TTC549 (cell line): ENCODE measurements around the gene IGF2R.

Experiments
- FAIRE-seq: peaks from 2 replicates; lab custom pipeline; 2012; peaks lifted over from hg19 to GRCh38; lab: Jason Lieb, UNC

The IGF2R gene

DNA sequence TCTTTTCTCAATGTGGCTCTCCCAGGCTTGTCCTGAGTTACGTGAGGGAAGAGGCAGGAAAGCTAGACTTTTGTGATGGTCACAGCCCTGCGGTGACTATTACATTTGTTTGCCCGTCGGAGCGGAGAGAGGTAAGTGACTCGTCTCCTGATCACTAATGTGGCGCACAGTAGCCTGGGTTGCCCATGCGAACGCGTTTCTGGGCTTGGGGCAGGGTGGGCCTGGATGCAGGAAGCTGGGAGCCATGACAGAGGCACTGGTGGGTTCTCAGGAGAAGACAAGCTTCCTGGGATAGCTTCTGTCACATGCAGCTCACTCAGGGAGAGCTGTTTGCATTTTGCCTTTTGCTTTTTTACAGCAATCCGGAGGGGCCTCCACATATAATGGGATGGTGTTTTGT, 60.6 kb downstream of the IGF2R start:
- FAIRE-seq, result no peak

DNA sequence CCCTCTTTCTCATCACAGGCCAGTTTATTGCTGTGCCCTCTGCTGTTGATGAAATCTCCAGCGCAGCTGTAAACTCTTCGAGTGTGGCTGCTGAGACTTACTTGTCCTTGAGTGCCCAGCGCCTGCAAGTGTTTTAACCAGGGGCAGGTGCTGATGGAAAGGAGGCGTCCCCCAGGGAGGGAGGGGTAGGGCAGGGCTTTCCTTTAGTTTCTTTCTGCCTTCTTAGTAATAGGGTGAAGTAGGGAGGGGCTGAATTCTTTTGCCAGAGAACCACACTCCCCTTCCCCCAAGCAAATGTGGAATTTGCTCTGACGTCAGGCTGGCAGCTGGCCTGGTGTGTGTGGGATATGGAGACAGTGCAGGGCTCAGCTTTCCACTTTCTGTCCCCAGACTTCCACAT, 61.2 kb downstream of the IGF2R start:
- FAIRE-seq, result no peak

DNA sequence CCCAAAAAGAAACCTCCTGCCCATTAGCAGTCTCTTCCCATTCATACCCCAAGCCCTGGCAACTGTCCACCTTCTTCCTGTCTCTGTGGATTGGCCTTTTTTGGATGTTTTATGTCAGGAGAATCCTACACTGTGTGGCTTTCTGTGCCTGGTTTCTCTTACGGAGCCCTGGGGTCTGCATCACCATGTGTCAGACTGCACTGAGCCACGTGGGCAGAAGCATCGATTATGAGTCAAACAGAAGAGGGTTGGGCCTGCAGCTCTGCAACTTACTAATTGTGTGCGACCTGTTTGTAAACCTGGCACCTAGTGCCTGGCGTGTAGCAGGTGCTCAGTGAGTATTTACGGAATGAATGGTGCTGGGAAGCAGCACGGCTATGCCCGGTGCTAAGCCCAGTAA, 62.6 kb downstream of the IGF2R start:
- FAIRE-seq, result no peak

DNA sequence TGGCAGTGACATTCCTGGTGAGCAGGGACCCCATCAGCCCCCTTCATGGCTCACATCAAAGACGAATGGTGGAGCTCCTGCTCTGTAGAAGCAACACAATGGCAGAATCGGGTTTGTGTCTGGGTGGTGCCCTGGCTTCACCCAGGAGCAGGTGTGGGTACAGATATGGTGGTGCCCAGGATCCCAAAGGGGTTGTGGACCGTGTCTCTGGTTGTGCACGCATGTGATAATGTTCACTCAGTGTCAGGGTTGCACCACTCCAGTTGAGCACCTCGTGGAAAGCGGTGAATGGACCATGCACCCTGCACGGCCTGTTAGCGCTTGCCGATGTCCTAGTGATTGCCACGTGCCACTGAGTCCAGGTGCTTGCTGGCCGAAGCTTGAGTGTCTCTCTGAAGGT, 63.0 kb downstream of the IGF2R start:
- no peak for FAIRE-seq

DNA sequence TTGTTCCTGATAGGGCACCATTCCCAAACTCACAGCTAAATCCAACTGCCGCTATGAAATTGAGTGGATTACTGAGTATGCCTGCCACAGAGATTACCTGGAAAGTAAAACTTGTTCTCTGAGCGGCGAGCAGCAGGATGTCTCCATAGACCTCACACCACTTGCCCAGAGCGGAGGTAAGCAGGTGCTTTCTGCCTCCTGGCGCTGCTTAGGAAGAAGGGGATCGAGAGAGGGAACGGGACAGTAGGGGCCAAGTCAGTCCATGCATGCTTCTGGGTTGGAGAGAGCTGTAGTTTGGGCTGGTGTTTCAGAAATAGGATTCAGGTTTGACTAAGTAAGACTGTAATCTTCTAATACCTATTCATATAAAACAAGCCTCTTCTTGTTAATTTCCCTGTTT, 63.7 kb downstream of the IGF2R start:
- no peak for FAIRE-seq

DNA sequence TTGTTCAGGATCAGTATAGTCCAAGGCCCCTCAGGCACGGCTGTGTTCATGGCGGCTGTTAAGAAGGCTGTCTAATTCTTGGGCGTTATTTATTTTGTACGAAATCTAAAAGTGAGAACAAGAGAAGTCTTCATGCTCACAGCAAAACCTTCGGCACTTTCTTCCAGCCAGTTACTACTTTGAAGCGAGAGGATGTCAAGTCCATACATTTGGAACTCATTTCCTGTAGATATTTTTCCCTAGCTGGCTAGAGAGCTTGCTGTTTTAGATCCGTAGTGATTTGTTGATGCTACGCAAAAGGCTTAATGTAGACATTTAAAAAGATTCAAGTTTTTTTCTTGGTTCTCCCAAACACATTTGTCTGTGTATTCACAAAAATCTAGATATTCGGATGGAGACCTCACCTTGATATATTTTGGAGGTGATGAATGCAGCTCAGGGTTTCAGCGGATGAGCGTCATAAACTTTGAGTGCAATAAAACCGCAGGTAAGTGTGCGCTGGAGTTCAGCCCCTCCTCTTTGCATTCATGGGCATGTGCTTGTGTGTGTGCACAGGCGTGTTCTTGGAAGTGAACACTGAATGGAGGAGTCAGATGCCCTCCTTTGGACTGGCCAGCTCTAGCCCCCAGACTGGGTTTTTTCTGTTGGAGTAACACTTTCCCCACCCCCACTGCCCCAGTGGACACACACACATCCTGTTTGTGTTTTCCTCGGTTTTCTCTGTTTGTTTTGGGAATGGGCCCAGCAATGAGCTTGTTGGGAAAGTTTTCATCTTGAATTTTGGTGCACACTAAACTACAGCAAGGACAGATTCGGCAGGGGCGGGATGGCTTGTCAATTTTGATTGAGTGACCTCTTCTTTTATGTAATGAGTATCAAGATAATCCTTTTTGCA, 65.4 kb downstream of the IGF2R start:
- FAIRE-seq, result no peak

DNA sequence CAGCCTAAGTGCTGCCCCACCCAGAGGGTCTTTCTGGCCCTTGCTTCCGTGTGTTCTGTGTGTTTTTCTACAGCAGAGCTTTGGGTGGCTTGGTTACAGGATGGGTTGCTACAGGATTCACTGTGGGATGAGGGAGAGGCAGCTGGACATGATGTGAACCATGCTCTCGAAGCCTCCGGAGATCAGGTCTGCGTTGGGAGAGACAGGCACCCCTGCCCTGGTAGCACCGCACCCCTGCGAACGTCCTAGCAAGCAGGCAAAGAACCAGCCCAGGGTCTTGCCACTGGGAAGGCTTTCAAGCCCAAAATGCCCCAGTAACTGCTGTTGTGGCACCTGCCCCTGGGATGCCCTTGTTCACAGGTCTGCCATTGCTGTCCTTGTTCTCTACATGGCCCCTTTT, 66.4 kb downstream of the IGF2R start:
- FAIRE-seq, result no peak

DNA sequence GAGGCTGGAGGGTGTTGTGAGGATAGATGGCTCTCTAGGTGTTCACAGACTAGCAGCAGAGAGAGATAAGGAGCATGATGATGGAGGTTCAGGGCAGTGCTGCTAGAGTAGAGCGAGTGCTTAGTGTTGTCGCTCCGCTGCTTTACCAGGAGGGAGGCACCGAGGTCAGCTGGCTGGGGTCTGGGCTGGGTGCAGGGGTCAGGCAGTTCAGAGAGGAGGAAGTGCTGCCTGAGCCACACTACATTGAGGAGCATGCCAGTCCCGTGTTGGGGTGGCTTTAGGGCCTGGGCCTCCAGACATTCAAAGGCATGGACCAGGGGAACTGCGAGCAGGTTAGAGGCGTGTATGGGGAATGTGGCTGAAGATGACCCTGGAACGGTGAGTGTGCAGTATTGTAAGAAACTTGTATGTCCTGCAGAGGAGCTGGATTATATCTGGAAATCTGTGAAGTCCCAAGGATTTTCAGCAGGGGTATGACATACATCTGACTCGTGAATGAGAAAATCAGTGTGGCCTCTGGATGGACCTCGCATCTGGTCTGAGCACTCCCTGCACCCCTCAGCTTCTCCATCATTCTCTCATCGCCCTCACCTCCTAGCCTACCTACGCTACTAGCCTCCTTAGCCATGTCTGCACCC, 66.9 kb downstream of the IGF2R start:
- no peak for FAIRE-seq

DNA sequence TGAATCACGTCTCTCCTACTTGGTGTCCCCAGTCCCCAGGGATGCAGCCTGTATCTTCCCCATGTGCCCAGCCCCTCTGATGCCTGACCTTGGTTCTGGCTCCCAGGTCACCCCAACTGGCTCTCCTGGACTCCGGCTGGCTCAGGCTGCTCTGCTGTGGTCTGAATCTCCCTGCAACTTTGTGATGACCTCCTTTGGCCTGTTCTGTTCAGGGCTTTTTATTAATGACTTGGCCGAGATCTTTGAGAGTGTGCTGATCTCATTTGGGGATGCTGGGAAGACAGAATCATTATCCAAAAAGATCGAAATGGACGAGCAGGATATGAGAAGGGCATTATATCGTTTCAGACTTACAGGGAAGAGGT, 67.4 kb downstream of the IGF2R start:
- no peak for FAIRE-seq

DNA sequence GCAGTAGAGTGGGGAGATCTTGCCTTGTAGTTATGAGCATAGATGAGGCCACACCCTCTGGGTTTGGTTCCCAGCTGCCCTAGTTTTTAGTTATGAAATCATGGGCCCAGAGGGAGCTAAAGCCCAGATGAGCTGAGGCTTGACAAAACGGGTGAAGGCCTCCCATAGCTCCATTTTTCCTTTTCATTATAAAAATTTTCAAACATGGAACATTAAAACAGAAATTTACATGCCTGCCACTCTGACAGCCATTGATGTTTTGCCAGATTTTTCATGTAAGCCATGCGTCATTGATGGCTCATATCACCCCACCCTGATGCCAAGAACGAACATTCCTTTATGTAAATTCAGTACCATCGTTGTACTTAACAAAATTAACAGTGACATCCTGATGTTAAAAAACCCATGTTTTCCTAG, 67.9 kb downstream of the IGF2R start:
- no peak for FAIRE-seq

DNA sequence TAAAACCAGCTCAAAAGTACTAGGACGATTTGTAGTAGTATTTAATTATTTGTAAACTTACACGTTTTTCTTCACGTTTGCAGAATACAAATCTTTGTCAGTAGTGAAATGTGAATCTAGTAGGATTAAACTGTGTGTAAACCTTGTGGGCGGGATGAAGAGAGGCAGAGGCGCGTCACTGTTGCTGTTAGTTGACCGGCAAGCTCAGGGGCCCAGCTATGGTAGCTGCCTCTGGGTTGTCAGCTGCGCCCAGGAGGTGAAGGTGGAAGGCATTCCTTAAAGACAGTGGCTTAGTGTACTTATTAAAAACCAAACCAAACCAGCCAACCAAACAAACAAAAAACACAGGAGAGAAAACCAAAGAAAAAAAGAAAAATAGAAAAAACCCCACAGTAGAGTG, 69.6 kb downstream of the IGF2R start:
- no peak for FAIRE-seq

DNA sequence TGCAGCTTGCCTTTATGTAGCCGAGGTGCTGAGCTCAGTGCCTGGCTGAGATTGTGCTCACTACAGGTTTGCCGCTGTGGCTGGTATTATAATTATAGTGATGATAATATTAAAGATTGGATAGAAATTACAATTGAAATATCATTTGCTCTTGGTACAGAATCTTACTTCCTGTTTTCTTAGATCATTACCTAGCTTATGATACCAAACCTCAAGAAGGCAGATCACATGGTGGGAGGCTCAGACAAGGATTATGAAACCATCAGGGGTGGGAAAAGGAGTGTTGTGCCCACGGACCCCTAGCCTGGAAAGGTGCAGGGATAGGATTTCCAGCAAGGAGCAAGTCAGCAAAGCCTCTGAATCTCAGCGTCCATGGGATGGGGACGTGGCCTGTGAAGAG, 70.6 kb downstream of the IGF2R start:
- no peak for FAIRE-seq

DNA sequence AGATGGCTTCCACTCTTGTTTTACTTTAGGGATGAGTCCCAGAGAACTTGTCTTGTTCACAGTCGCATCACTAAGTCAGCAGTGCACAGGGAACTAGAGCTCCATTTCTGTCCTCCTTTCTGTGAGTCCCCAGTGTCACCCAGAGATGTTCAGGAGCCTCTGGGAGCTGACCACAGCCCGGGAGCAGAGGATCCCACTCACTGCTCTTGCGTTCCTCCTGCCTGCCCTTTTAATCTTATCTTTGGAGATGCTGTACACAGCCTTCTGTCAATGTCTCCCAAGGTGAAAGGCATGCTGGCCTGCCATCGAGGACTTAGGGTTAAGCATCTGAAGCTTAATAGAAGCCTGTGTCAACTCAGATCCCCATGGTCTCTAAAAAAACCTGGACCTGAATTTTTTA, 71.2 kb downstream of the IGF2R start:
- FAIRE-seq, result no peak

DNA sequence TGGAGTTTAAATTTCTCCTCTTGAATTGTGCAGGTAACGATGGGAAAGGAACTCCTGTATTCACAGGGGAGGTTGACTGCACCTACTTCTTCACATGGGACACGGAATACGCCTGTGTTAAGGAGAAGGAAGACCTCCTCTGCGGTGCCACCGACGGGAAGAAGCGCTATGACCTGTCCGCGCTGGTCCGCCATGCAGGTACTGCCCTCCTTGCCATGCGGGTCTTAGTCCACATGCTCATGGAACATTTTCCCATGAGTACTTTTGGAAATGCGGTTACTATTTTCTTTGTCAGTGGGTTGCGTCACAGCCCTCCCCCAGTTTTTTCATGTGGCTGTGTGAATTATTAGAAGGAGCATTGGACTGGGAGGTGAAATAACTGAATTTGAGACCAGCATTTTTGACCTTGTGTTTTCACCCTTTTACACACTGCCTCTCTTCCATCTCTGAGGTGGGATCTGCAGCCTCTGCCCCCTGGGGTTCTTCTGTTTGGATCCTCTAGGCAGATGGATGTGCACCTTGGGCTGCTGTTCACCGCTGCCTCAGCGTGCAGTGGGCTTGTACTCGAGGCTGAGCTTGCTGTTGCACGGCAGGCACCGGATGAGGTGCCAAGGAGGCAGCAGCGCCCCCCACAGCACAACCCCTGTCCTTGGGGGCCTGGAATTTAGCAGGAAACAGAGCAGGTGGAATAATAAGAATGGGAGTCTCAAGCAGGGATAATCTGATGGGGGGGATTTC, 71.8 kb downstream of the IGF2R start:
- no peak for FAIRE-seq

DNA sequence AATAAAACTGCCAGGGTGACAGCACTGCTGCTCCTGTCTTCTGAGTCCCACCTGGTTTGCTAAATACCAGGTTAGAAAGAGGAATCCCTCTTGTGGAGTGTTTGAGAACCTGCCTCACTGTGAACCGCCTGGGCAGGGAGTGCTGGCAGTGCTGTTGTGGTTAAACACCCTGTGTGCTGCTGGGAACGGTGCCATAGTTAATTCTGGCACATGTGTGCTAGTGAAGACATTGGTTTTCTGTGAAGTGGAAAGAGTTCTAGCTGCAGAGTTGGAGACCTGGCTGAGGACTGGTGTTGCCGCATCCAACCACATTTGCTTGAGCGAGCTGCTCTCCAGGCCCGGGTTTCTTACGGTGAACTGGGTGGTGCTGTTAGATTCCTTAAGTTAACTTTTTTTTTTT, 72.7 kb downstream of the IGF2R start:
- FAIRE-seq, result no peak

DNA sequence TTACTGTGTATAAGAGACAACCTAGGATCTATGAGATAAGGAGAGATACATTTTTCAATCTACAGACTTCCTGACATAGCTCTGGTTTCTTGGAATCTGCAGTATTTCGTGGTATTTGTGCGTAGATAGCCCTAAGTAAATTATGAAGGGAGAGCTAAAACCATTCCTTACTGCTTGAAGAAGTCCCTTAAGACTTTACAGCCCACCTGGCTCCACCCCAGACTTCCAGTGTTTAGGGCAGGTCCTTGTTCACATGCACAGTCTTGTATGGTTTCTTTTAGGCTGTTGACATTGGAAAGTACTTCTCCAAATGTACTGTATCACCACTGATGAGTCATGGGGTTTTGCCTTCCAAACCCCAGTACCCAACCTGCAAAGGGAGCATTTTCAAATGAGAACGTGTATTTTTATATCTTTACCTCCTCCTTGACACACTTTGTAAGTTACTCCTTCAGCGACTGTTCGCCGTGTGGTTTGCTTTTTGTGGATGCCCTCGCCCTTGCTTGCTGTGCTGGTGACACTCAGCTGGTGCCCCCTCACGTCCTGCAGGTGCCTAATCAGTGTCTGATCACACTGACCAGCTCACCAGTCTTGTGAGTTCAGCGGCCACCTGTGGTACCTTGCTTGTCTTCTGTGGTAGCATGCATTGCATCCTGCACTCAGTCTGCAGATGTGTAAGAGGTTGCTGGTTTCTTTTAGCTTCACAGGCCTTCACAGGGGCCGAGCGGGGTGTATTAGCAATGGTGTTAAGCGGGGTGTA, 73.3 kb downstream of the IGF2R start:
- FAIRE-seq, result no peak

DNA sequence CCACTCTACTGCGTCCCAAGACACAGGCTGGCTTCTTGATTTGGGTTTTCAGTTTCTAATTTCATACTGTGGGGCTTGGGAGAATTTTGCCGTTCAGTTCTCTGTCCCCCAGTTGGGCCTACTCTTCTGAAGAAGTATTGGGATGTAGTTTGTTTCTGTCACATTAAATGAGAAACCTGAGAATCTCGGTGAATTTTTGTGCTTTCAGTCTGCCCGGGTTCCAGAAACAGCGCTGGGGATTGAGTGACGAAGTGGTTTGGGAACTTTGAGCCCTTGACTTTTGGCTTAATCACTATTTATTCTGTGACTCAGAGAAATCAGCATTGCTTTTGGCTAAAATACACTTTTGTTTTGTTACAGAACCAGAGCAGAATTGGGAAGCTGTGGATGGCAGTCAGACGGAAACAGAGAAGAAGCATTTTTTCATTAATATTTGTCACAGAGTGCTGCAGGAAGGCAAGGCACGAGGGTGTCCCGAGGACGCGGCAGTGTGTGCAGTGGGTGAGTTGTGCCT, 74.0 kb downstream of the IGF2R start:
- no peak for FAIRE-seq

DNA sequence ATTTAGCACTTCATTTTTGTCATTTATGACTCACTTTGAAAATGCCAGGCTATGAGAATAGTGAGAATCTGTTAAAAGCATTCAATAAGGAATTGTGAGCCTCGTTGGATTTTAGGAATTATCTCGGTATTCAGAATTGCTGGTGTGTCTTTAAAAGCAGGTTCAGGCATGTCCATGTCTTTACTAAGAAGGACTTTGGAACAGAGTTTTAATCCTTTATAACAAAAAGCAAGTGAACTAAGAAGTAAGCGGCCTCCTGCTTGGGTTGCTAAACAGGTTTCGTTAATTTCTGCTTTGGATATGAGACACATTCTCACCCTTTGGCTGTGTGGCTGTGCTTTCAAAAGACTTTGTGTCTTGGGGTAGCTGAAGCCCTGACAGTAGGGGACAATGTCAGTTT, 74.9 kb downstream of the IGF2R start:
- no peak for FAIRE-seq

DNA sequence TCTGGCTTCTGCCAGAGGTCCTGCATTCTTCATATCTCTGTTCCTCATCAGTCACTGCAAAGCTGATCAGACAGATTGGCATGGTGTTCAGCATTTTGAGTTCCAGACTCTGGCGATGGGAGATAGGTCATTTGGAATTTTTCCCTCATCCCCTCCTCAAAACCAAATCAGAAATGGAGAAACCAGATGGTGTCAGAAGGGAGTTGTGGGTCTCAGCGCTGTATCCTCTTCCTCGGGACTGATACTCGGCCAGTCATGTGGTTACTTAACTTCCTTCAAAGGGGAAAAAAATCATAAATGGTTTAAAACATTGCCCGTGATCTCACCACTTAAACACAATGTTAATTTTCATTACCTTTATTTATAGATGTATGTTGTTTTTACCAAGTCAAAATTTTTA, 75.8 kb downstream of the IGF2R start:
- FAIRE-seq, result no peak

DNA sequence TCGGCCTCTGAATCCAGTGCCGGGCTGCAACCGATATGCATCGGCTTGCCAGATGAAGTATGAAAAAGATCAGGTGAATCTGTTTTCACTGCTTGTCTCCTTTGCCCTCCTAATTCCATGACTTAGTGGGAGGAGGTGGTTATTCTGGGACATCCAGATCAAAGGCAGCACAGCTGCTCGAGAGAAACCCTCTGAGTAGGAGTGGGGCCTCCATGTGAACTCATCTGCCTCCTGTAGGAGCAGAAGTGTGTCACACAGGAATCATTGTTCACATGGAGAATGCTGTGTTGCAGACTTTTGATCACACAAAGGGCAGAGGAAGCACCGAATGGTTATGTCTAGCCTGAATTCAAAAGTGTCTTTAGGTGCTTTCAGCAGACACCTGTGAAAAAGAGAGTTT, 79.6 kb downstream of the IGF2R start:
- no peak for FAIRE-seq

DNA sequence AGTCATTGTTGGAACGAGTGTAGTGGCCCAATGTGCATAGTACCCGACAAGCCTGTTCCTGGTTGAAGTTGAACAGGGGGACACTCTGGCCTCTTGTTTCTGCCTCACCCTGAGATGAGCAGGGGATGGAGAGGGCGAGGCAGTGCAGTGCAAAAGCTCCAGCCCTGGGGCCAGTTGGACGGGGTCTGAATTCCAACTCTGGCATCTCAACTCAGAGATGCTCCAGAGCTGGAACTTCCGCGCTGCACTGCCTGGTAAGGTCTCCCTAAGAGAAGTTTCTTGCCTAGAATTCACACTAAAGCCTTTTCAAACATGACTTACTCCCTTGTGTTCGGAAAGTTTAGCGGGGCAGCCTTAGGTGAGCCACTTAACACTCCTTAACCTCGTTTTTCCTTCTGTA, 80.5 kb downstream of the IGF2R start:
- FAIRE-seq, result no peak

DNA sequence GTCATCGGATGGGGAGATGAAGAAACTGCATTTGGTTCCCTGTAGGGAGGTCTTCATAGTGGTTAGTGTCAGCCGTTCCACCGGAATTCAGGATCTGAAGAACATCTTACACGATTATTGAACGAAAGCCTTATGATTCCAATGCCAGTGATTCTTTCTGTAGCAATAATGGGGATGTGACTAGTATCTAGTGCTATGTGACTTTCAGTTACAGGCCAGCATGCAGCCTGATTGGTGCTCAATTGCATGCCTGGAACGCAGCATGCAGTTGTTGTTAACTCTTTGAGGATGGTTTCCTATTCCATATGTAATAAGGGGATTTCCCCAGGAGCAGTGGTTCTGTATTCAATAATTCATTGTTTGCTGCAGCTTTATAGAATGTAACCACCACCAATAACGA, 81.1 kb downstream of the IGF2R start:
- FAIRE-seq, result no peak
